Activated T-cell treated with anti-CD3 and anti-CD28 coated beads, Interleukin-2, amount 50 U/mL, for 4 hours (primary cell): Measurements from ENCODE around the gene RIC8B. TPM values are rescaled to one million over a fixed set of nuclear protein-coding genes. Genes with fewer than 3 reads are reported as not detected.
"Not testable (repeated sequence)": the region's sequence is repeated elsewhere in the genome, so short reads cannot be mapped to it uniquely, and the experiment has no call there.

ENCODE experiments used
- ATAC-seq, 2 donors: fragments of 200-7000 bp; cut with Tn5 transposase; one replicate each; pipeline ENCODE4 v1.10.0; 2021
- DNase-seq: peaks from one replicate; pipeline ENCODE4 v3.0.0-alpha.2; 2020
- H3K27me3 Mint-ChIP-seq: one replicate; pipeline ENCODE4 v1.8.0; 2021; ENCODE audit warnings: low read depth, mixed read lengths
- H3K36me3 Mint-ChIP-seq: one replicate; pipeline ENCODE4 v1.8.0; 2022; ENCODE audit warnings: mixed read lengths; ENCODE audit not compliant: insufficient read depth
- H3K4me1 Mint-ChIP-seq: one replicate; pipeline ENCODE4 v1.8.0; 2021; ENCODE audit warnings: low read depth, mixed read lengths
- H3K4me3 Mint-ChIP-seq: one replicate; pipeline ENCODE4 v1.8.0; 2021; ENCODE audit warnings: mild to moderate bottlenecking, moderate library complexity, mixed read lengths
- H3K9me3 Mint-ChIP-seq: one replicate; pipeline ENCODE4 v1.8.0; 2021; ENCODE audit warnings: mixed read lengths
- total RNA-seq, 3 donors: library from RNA; stranded (reverse); gene quantifications; one replicate each; pipeline ENCODE4 v1.2.1, GENCODE V29; 2021

The RIC8B gene
- total RNA-seq, 3 donors from 2014 or later: 7.4 to 8.6 (median 8.1) TPM

- not testable (repeated sequence) for H3K36me3 Mint-ChIP-seq, ATAC-seq, H3K4me3 Mint-ChIP-seq, DNase-seq, H3K4me1 Mint-ChIP-seq
- H3K27me3 Mint-ChIP-seq: peaks cover 13% of the 10 kb centered on the region
- H3K9me3 Mint-ChIP-seq: peaks cover 11% of the 10 kb centered on the region
Observed at GRCh38 chr12:106923594-106923993, 149.1 kb downstream of the RIC8B start.

DNA sequence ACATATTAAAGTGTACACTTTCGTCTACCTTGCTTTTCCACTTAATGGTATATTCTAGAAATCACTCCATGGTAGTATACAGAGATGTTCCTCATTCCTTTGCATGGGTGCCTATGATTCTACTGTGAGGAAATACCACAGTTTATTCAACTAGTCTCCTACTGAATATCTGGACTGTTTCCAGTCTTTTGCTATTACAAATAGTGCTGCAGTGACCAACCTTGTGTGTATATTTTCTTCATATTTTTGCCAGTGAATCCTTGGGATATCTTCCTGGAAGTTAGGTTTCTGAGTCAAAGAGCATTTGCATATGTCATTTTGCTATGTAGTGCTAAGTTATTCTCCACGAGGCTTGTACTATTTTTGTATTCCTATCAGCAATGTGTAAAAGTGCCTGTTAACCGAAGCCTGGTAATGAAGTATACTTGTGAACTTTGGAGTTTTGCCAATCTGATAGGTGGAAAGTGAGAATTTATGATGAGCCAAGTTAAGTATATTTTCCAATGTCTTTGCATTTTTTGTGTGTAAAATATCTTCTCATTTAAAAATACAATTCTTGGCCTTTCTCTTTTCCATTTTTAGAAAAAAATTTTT is 149.9 kb downstream of the RIC8B start:
- Mint-ChIP-seq H3K4me3 (no peak overlapping the region), H3K36me3 (no peaks in the 10 kb centered on the region), H3K4me1 (no peaks in the 10 kb centered on the region), H3K9me3 (peaks cover 11% of the 10 kb centered on the region), H3K27me3 (peaks cover 17% of the 10 kb centered on the region)
- DNase-seq (no peak), ATAC-seq (no peak)

GRCh38 chr12:106926657-106927056 is 152.2 kb downstream of the RIC8B start:
- Mint-ChIP-seq H3K36me3 (no peaks in the 10 kb centered on the region), H3K4me1 (no peaks in the 10 kb centered on the region), H3K27me3 (peaks cover 15% of the 10 kb centered on the region), H3K9me3 (peaks cover 11% of the 10 kb centered on the region), H3K4me3 (no peak overlapping the region)
- ATAC-seq: no peak
- DNase-seq: no peak

GRCh38 chr12:106934277-106934676 is 159.8 kb downstream of the RIC8B start:
- Mint-ChIP-seq H3K4me1 (no peaks in the 10 kb centered on the region), H3K36me3 (peaks cover 3% of the 10 kb centered on the region)

More at GRCh38 chr12:106934277-106934676, 159.8 kb downstream of the RIC8B start:
- no peak for ATAC-seq
- Mint-ChIP-seq H3K27me3 (peaks cover 15% of the 10 kb centered on the region), H3K9me3 (no peaks in the 10 kb centered on the region), H3K4me3 (no peak overlapping the region)
- no peak for DNase-seq

Other genes with a start within 250 kb of the RIC8B start
- not detected for gene RFX4, start 191.7 kb upstream of the RIC8B start, total RNA-seq
- 10 to 100 TPM; 13.5 to 16.2 (median 16.1) TPM for gene TMEM263, start 181.2 kb downstream of the RIC8B start, total RNA-seq
- gene MTERF2, start 212.5 kb downstream of the RIC8B start, total RNA-seq: 1 to 10 TPM; 3.5 to 4.1 (median 3.8) TPM